CD4-positive, alpha-beta T cell treated with Interleukin-17A for 1 hour (primary cell): ENCODE measurements around the gene VGLL1.

ENCODE experiments used
- DNase-seq: peaks from one replicate; pipeline ENCODE4 v3.0.0-alpha.2; 2020

Gene VGLL1

GRCh38 chrX:136555694-136556093 lies 23.7 kb downstream of the VGLL1 start:
- no peak for DNase-seq

- DNase-seq: peak; percentile 28
These were observed 40.0 kb downstream of the VGLL1 start for GRCh38 chrX:136572030-136572429.

DNA sequence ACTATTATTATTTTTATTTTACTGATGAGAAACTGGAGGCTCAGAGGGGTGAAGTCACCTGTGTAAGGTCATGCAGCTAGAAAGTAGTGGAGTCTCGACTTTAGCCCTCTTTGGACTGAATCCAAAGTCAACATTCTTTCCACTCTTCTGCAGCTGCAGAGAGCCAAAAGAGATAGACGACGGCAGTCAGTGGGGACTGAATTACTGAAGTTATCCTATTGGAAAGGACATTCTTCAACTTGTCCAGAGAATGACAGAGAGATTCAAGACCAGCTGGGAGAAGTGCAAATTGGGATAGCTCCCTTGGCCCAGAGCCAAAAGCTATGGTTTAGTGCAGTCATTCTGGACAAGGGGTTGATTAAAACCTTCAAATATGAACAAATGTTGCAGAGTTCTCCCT lies 42.5 kb downstream of the VGLL1 start:
- no peak for DNase-seq

DNA sequence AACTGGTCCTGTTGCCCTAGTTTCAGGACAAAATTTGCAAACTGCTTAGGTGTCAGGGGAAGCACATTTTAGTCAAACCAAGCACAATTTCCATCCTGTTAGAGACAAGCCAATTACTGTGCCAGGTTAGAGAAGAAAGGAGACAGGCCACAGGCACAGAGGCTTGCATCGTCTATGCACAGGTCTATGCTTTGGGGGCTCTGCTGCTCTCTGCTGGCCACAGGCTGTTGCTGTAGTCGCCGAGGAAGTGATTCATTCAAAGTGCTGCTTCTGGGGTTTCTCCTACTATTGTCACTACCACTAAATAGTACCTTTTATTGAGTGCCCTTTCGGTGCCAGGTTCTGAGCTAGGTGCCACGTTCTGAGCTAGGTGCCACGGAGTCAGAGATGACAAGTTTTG lies 45.5 kb downstream of the VGLL1 start:
- DNase-seq: peak; percentile 77

GRCh38 chrX:136580316-136580715 lies 48.3 kb downstream of the VGLL1 start:
- no peak for DNase-seq

DNA sequence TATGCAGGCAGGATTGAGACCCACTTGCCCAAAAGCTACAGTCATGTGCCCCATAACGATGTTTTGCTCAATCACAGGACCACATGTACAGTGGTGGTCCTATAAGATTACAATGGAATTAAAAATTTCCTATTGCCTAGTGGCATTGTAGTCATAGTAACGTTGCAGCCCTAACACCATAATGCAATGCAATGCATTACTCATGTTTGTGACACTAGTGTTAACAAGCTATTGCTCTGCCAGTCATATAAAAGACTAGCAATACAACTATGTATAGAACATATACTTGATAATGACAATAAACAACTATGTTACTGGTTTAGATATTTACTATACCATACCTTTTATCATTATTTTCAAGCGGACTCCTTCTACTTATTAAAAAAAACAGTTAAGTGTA lies 50.6 kb downstream of the VGLL1 start:
- DNase-seq: no peak

DNA sequence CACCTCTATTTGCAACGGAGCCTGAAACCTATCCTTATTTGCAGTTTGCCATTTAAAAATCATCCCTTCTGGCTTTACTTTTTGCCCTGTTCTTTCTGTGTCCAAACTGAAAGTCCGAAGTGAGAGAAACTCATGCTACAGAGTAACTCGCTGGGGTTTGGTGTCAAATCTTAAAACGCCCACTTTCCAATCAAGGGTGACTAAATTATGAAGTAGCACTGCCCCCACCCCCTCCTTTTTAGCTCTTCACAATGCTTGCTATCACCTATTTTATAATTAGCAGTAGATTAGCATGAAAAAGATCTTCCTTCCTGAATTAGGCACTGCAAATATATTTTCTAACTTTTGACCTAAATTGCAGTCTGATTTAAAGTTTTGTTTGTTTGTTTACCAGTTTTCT lies 52.5 kb downstream of the VGLL1 start:
- no peak for DNase-seq

DNA sequence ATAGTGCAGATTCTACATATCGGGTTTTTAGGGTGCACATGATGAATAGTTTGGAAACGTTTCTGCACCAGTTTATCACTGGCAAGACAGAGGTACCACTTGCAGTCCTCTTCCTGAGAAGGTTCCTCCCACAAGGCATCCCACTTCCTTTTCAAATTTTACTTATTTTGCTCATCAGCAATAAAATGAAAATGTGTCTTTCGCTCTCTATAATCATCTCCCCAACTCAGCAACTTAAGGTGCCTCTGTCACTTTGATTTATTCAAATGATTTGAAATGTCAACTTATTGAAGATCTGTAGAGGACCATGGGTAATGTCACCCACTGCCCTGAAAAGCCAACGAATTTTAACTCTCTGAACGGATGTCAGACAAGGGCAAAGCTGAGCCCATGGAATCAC lies 53.2 kb downstream of the VGLL1 start:
- no peak for DNase-seq

DNA sequence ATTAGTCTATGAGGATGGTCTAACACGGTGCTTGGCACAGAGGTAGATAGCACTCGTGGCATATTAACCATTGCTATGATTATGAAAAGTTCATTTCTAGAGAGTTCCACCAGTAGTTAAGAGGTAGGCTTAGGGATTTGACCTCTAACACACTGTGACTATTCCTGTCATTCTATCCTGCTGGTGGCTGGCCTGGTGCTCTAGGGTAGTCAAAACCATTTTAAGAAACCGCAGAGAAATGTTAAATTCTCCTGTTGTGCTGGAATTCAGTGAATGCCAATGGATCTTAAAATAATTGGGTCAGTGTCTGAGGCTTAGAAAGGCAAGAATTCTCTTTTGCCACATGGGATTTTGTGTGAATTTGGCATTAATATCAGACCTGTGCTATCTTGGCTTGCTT lies 53.9 kb downstream of the VGLL1 start:
- DNase-seq: no peak

GRCh38 chrX:136586386-136586785 lies 54.4 kb downstream of the VGLL1 start:
- DNase-seq: peak; percentile 68

DNA sequence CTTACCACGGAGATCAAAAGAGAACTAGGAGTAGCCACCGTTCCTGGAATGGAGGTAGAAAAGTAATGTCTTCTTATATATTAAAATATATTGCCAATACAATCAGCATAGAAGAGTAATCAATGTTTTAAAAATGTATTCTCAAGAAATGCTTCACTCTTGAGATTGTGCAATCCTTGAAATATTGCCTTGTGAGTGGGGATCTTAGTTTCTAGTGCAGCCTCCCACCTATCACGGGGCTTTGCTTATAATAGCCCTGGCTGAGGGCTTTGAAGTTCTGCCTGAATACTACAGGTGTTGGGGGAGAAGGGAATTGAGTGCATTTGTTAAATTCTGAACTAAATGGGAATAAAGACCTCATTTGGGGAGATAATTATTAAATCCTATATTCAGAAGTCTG lies 55.5 kb downstream of the VGLL1 start:
- no peak for DNase-seq

DNA sequence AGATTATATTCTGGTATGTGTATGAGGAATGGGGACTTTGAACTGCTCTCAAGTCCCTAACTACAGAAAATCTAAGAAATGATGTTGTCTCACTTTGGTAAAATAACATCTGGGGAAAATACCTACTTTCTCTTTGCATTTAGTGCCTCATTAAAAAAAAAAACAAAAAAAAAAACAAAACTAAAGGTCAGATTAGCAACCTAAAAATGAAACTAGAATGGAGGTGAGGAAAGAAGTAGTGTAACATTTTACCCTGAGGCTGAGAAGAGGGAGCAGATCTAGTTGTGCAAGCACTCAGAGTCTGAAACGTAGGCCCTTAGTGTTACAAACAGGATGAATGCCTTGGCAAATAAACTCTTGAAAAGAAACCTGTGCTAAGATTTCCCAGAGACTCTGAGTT lies 56.0 kb downstream of the VGLL1 start:
- DNase-seq: peak; percentile 48

- DNase-seq: no peak
These were observed 58.0 kb downstream of the VGLL1 start for GRCh38 chrX:136589966-136590365.

DNA sequence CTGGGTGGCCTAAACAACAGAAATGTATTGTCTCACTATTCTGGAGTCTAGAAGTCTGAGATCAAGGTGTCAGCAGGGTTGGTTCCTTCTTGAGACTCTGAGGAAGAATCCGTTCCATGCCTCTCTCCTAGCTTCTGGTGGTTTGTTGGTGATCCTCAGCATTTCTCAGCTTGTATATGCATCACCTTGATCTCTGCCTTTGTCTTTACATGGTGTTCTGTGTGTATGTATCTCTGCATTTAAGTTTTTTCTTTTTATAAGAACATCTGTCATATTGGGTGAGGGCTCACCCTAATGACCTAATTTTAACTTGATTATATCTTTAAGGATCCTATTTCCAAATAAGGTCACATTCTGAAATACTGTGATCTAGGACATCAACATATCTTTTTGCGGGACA lies 65.3 kb downstream of the VGLL1 start:
- DNase-seq: no peak

- no peak for DNase-seq
These were observed 65.9 kb downstream of the VGLL1 start for GRCh38 chrX:136597954-136598353.

DNA sequence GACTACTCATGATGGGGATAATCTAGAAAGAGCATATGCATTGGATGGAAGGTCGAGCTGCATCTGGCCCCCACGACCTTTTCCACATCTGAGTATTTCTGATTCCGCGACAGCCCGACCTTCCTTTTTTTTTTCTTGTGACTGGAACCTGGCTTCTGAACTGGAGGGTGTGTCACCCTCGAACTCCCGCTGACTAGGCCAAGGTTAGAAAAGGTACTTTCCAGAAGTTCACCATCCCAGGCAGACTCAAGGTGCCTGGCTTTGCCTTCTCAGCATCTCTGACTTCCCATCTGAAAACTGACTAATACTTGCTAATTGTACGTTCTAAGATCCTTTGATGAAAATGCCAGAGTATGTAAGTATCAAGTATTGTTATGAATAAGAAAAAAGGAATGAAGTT lies 66.6 kb downstream of the VGLL1 start:
- peak; percentile 44 for DNase-seq

DNA sequence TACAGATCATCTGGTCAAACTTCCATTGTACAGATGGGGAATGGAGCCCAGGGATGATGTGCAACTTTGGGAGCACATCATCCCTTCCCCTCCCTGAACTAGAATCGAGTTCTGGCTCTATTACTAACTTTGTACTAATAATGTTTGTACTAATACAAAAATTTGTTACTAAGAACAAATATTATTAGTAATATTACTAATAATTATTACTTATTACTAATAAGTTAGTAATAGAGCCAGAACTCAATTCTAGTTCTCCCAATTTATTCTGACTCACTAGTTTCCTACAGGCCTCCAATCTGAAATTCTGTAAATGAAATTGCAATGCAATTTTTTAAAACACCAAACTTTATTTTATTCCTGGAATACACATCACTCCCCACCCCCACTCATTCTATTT lies 68.0 kb downstream of the VGLL1 start:
- no peak for DNase-seq
